ENCODE data around the gene ASPHD1. TPM values are rescaled to one million over a fixed set of nuclear protein-coding genes. Genes with fewer than 3 reads are reported as not detected.
A peak's percentile ranks its signal among the peaks of the same experiment; 100 is the strongest.

ASPHD1 gene
- polyA plus RNA-seq (2012; ENCODE audit: insufficient read length, low read depth) = 9.1 TPM

GRCh38 chr16:29900102-29900887, at the start of gene ASPHD1:
Gene ASPHD1 (plus strand): TSS chr16:29900488. CDS start chr16:29900972, 484 bp downstream.
- no peak for TF ChIP-seq SIN3A (IDR thresholded peaks at IDR 0.05; ENCODE audit: borderline replicate concordance, insufficient read depth, low read length)
- TF ChIP-seq POLR2AphosphoS5 (IDR thresholded peaks at IDR 0.05; ENCODE audit: low read depth, low read length) = no peak
- peak; percentile 26 for TF ChIP-seq FOXP2 (optimal IDR thresholded peaks at IDR 0.05; ENCODE audit: borderline replicate concordance, extremely low read depth, extremely low read length, insufficient read depth)
- no peak for TF ChIP-seq REST (IDR thresholded peaks at IDR 0.05; ENCODE audit: insufficient read depth in 1 of 2, low read depth in 2 of 2, low read length in 2 of 2)
- TF ChIP-seq TAF1 (IDR thresholded peaks at IDR 0.05; ENCODE audit: borderline replicate concordance, insufficient read depth, low read length) = no peak

GRCh38 chr16:29850998-29851397, 49.3 kb upstream of the ASPHD1 start:
- TF ChIP-seq REST (IDR thresholded peaks at IDR 0.05; ENCODE audit: insufficient read depth in 1 of 2, low read depth in 2 of 2, low read length in 2 of 2) (no peak), TAF1 (IDR thresholded peaks at IDR 0.05; ENCODE audit: borderline replicate concordance, insufficient read depth, low read length) (no peak), SIN3A (IDR thresholded peaks at IDR 0.05; ENCODE audit: borderline replicate concordance, insufficient read depth, low read length) (no peak), FOXP2 (optimal IDR thresholded peaks at IDR 0.05; ENCODE audit: borderline replicate concordance, extremely low read depth, extremely low read length, insufficient read depth) (no peak), POLR2AphosphoS5 (IDR thresholded peaks at IDR 0.05; ENCODE audit: low read depth, low read length) (no peak)

- TF ChIP-seq REST (IDR thresholded peaks at IDR 0.05; ENCODE audit: insufficient read depth in 1 of 2, low read depth in 2 of 2, low read length in 2 of 2) (no peak), SIN3A (IDR thresholded peaks at IDR 0.05; ENCODE audit: borderline replicate concordance, insufficient read depth, low read length) (0 out of 2 replicates have a peak, but pooled peaks have one; percentile 13), POLR2AphosphoS5 (IDR thresholded peaks at IDR 0.05; ENCODE audit: low read depth, low read length) (peak; percentile 46; the same call in 1 of the 2 replicates), TAF1 (IDR thresholded peaks at IDR 0.05; ENCODE audit: borderline replicate concordance, insufficient read depth, low read length) (no peak)
These were observed 47.6 kb upstream of the ASPHD1 start for GRCh38 chr16:29852654-29853053.

GRCh38 chr16:29854520-29855100, 45.7 kb upstream of the ASPHD1 start:
- TF ChIP-seq REST (IDR thresholded peaks at IDR 0.05; ENCODE audit: insufficient read depth in 1 of 2, low read depth in 2 of 2, low read length in 2 of 2) = no peak
- no peak for TF ChIP-seq SIN3A (IDR thresholded peaks at IDR 0.05; ENCODE audit: borderline replicate concordance, insufficient read depth, low read length)
- no peak for TF ChIP-seq POLR2AphosphoS5 (IDR thresholded peaks at IDR 0.05; ENCODE audit: low read depth, low read length)
- no peak for TF ChIP-seq TAF1 (IDR thresholded peaks at IDR 0.05; ENCODE audit: borderline replicate concordance, insufficient read depth, low read length)
- no peak for TF ChIP-seq FOXP2 (optimal IDR thresholded peaks at IDR 0.05; ENCODE audit: borderline replicate concordance, extremely low read depth, extremely low read length, insufficient read depth)

All from PFSK-1 (cell line).